DMS153 treated with DMSO at 0.1 percent for 48 hours (cell line): Measurements from ENCODE around the gene ZSWIM6.

Source experiments
- DNase-seq: peaks from one replicate; lab custom pipeline; 2025; ENCODE audit not compliant: unreplicated experiment; lab: John Stamatoyannopoulos, UW

ZSWIM6 gene

DNA sequence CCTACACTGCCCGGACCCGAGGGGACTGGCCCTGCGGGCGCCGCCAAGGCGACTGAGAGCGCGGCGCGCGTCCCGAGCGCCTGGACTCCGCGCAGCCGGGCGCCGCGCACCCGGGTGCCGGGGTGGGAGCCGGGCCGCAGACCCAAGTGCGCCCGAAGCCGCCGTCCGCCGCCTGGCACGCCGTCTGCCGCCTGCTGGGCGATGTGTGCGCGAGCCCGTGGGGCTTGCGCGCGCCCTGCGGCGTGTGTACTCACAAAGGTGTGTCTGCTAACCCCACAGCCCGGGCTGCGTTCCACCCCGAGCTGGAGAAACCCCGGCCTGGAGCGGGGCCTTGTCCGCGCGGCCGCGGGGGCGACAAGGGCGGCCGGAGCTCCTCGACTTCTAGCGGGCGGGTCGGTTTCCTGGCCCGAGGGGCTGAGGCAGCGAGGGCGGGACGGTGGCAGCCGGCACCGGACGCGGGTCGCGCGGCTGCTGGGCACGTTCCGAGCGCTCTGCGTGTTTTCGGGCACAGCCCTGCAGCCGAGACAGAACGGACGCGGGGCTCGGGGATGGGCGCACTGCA is 1.1 kb upstream of the ZSWIM6 start:
- DNase-seq, result no peak

DNA sequence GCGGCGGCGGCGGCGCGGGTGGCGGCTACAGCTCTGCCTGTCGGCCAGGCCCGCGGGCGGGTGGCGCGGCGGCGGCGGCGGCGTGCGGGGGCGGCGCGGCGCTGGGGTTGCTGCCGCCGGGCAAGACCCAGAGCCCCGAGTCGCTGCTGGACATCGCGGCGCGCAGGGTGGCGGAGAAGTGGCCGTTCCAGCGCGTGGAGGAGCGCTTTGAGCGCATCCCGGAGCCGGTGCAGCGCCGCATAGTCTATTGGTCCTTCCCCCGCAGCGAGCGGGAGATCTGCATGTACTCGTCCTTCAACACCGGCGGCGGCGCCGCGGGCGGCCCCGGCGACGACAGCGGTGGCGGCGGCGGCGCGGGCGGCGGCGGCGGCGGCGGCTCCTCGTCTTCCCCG is 296 bp downstream of the ZSWIM6 start:
- DNase-seq, result no peak

DNA sequence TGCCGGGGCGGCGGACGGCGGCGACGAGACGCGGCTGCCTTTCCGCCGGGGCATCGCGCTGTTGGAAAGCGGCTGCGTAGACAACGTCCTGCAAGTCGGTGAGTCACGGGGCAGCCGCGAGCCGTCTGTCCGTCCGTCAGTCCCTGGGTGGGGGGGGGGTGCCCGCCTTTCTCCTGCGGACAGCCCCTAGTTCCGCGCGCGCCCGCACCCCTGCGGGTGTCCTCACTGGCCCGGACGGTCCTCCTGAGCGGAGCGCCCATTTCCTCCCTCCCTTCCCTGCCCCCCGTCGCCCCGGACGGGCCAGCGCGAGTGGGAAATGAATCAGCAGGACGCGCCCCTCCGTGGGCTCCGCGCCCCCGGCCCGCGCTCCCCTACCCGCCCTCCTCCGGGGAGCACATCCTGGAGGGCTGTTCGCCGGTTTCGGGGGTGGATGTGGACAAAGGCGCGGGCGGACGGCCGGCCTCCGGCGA is 828 bp downstream of the ZSWIM6 start:
- no peak for DNase-seq

- DNase-seq, result no peak
These were observed 1.4 kb downstream of the ZSWIM6 start for GRCh38 chr5:61333321-61333953.

- no peak for DNase-seq
These were observed 2.2 kb downstream of the ZSWIM6 start for GRCh38 chr5:61333954-61334867.

GRCh38 chr5:61334868-61335615 is 3.0 kb downstream of the ZSWIM6 start:
- no peak for DNase-seq

DNA sequence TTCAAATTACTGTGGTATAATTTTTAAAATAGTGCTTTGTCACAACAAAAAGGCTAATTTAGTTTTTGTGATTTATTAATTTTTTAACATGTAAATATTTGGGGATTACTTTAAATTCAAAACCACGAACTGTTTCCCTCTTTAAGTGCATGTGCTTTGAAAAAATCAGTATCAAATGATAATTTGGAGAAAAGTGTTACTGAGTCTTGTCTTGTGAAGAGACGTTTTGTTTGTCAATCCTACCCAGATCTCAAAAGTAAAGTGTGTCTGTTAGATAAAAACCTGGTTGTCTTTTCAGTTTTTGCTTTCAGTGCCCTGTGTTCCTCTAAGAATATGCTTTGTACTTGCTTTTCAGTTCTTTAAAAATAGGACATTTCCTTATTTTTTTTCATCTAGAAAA is 7.7 kb downstream of the ZSWIM6 start:
- no peak for DNase-seq

DNA sequence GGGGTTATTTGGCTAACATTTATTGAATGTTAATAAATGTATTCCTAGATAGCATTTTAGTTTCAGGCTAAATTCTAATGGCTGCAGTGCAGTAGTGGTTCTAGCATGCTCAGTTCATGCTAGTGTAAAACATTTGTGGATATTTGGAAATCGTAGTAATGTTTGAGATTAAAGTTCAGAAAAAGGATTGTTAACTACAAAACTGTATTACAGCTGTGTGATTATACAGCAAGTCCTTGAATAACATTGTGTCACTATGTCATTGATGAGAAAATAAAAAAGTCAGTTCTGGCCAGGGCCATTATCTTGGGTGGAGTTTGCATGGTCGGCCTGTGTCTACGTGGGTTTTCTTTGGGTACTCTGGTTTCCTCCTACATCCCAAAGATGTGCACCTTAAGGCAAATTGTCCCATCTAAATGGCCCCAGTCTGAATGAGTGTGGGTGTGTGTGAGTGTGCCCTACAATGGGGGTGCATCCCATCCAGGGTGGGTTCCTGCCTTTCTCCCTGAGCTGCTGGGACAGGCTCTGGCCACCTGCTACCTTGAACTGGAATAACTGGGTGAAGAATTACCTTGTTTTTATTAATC is 8.8 kb downstream of the ZSWIM6 start:
- no peak for DNase-seq

DNA sequence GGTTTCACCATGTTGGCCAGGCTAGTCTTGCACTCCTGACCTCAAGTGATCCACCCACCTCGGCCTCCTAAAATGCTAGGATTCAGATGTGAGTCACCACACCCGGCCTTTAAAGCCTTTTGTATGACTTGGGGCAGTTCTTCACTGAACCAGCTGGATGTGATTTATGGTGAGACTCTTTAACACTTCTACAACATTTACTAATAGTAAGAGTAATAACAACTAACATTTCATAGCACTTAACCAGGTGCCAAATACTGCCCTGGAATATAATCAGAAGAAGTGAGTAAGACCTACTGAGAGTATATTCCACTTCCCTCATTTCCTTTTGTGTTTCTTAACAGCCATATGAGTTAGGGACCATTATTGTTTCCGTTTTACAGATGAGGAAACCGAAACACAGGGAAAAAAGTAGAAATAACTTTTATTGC is 10.0 kb downstream of the ZSWIM6 start:
- DNase-seq, result no peak

DNA sequence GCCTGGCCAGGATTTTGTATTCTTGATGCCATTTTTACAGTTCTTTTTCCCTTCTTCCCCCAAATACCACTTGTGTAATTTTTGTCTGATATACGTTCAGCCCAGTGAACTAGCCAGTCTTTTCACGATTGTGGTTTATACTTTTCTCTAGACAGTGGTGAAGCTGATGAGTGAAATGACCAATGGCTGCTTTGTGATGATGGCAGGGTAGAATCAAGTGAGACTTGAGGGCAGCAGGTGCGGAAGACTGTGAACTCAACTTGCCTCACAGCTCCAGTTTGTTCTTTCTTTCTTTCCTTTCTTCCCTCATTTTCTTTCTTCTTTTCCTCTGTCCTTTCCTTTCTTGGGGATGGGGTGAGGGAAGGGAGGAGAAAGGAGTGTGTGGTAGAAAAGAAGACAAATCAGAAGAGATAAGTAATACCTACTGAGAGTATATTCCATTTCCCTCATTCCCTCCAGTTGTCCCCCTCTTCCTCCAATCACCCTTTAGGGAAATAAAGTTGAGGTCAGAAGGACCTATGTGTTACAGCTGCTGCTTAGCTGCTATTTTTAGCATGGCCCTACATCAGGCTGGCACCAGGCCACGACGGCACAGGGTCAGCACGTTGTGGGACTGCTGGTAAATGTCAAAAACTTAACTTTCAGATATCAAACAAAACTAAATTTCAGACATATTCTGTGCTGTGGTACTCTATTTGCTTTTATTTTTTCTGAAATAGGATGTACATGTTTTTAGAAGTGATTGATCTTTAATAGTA is 12.3 kb downstream of the ZSWIM6 start:
- no peak for DNase-seq

DNA sequence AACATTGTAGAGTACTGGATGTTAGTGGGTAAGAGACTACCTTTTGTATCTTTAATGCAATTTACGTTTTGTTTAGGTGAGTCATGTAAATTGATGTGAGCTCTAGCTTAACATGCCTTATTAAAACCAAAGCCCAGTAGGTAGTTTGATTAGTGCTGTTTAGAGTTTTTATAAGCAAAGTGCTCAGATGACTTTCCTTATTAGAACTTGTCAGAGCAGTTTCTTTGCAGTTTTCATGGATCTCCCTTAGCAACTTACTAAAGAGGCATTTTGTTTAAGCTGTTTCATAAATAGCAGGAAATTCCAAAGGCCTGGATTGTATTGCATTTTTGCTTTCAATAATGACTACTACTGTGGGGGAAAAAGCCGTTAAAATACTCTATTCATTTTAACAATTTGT is 14.5 kb downstream of the ZSWIM6 start:
- no peak for DNase-seq

DNA sequence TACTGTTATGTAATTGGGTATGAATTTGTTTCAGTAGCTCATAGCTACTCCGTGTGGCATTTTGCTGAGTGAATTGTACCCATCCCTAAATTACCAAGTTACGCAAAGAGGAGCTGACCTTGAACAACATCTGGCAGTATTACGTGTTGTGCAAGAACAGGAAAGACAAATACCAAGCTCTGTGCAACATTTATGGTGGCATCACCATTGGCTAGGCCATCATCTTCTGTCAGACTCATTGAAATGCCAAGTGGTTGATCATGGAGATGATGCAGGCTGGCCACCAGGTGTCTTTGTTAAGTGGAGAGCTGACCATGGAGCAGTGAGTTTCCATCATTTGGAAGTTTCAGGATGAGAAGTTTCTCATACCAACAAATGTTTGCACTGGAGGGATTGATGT is 15.0 kb downstream of the ZSWIM6 start:
- DNase-seq, result no peak

- DNase-seq, result no peak
These were observed 16.4 kb downstream of the ZSWIM6 start for GRCh38 chr5:61348447-61348846.

DNA sequence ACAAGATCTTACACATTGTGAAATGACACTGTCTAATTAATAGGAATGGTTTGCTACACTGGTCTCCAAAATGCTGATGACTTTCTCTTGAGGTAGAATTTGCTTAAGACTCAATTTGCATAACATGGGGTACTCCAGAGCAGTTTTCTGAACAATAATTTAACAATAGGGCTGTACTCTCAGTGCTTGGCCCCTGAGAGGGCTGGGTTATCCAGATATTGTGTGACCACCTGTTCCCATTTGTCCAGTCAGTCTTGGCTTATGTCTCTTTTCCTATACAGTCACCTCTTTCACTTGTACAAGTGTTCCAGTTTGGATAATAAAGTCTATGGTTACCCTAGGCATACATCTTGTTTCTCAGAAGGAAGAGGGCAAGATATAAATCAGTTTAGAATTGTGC is 17.9 kb downstream of the ZSWIM6 start:
- DNase-seq, result no peak

- no peak for DNase-seq
These were observed 18.5 kb downstream of the ZSWIM6 start for GRCh38 chr5:61350535-61350934.

- no peak for DNase-seq
These were observed 19.7 kb downstream of the ZSWIM6 start for GRCh38 chr5:61351733-61352132.

DNA sequence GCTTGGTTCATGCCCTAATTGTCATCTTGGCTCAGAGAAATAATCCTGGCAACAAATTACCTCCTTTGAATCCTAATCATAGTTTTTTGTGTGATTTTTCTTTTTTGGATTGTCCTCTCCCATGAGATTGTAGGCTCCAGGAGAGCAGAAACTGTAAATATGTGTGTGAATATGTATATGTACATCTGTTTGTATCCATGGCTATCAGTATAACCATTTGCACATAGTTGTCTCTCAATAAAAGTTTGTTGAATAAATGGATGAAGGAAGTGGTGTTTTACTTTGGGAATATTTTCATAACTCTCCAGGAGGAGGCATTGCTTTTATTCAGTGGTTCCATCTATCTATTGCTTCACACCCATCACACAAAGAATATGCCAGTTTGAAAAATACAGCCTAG is 20.1 kb downstream of the ZSWIM6 start:
- no peak for DNase-seq

GRCh38 chr5:61352612-61353156 is 20.6 kb downstream of the ZSWIM6 start:
- DNase-seq, result no peak

DNA sequence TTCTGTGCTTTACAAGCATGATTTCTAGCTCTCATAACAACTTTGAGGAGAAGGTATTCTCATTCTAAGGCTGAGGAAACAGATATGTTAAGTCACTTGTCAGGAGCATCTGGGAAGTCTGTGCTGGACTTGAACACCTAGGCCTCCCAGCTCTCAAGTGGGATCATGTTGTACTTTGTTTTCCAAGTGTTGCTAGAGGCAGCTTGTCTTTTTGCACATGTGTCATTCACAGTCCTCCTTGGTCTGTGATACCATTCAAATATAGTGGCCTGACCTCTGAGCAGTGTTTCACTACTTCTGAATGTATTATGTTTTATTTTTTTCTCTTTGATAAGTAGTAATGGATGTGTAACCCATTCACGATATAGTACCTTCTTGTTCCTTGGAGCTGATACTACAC is 21.2 kb downstream of the ZSWIM6 start:
- DNase-seq, result no peak

DNA sequence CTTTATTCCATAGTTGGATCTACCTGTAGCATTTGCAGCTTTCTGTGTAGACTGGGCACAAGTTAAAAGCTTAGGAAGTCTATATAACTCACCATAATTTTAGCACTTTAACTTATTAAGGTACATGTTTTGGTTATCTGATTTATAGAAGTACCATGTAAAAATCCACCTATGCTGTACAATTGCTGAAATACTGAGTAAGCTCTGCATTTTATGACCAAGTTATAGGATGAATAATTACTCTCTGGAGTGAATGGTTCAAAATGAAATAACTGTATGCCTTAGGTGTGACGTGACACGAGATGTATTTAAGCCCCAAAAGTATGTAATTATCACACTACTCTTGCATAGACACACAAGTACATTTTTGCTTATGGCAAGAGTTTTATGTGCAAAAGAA is 22.1 kb downstream of the ZSWIM6 start:
- no peak for DNase-seq
